Measurements from ENCODE around the gene MACROH2A2.
"Not testable (repeated sequence)": the region's sequence is repeated elsewhere in the genome, so short reads cannot be mapped to it uniquely, and the experiment has no call there.

Gene MACROH2A2

GRCh38 chr10:70068925-70069324, 16.3 kb downstream of the MACROH2A2 start:
- no peak for DNase-seq

DNA sequence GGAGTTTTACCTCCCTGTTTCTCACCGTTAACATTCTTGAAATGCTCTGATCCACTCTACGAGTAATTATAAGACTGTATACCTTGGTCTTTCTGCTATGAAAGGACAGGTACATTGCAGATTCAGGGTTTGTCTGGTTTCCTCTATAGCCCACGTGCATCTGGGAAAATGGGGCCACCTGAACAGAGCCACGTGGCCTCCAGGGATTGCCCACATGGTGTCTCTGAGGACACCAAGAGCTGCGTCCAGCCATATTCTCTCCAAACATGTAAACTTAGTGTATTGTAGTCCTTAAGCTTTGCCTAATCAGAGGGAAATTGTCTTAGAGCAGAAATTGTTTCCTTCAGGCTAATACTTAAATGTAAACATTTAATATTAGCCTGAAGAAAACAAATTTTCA, 16.7 kb downstream of the MACROH2A2 start:
- DNase-seq = no peak

DNA sequence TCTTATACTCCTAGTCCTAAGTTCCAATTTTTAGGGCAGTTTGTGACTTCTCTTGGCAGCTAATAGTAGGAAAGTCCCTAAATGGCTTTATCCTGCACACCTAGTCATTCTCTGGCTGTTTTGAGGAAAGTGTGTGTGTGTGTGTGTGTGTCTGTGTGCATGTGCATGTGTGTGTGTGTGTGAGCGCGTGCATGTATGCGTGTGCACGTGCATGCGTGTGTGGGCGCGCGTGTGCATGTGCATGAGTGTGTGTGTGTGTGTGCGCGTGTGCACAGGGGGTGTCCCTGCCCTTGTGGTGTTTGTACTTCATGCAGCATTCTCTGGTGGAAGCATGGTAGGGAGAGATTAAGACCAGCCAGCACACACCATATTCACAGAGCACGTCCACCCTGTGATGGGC, 18.2 kb downstream of the MACROH2A2 start:
- DNase-seq = no peak

GRCh38 chr10:70074165-70074564, 21.5 kb downstream of the MACROH2A2 start:
- no peak for DNase-seq

DNA sequence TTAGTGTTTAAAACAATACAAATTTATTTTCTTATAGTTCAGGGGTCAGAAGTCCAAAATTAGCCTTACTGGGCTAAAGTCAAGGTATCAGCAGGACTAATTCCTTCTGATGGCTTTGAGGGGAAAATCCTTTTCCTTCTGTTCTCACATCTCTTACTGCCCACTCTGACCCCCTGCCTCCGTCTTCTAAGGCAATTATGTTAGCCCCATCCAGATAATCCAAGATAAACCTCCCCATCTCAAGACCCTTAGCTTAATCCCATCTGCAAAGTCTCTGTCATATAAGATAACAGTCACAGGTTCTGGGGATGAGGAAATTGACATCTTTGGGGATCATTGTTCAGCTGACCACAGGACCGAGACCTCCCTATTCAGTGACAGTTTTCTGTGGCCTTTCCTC, 22.3 kb downstream of the MACROH2A2 start:
- no peak for DNase-seq

DNA sequence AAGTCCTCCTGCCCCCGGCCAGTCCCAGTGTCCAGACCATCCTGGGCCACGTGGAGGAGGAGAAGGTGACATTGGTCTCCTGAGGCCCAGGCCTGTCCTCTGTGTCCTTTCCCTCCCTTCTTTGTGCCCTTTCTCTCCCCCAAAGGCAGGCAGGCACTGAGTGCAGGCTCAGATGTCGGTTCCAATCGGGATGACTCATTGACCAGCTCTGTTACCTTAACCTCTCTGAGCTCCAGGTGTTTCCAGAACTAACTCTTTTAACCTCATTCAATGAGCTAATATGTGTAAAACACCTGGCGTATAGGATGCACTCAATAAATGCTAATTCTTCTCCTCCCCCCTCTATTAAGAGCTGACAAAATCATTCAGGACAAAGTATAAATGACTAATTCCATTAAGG, 25.7 kb downstream of the MACROH2A2 start:
- no peak for DNase-seq

DNA sequence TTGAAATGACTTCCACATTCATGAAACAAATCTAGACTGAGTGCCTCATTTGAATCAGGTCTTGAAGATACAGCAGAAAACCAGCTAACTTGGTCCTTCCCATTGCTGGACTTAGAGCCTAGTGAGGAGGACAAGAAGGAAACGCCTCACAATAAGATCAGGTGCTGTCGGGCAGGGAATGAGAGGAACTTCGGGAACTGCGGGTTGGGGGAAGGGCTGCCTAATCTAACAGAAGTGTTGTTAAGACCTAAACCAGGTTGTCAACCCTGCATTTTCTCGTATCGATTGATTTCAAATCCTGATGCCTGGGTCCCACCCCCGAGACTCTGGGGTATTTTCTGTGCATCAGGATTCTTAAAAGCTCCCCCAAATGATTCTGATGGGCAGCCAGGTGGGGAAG, 26.3 kb downstream of the MACROH2A2 start:
- DNase-seq = no peak

GRCh38 chr10:70080789-70081188, 28.1 kb downstream of the MACROH2A2 start:
- not testable (repeated sequence) for DNase-seq

DNA sequence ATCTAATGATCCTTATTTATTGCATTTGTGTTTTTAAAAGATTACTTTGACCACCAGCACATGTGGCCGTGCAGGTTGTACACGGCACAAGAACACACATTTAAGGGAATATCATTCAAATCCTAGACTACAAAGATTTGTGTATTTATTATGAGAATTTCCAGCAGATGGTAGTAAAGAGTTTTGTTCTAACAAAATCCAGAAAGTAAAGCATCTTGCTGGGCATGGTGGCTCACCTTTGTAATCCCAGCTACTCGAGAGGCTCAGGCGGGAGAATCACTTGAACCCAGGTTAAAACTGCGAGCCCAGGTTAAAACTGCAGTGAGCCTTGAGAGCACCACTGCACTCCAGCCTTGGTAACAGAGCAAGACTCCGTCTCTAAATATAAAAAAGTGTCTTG, 31.5 kb downstream of the MACROH2A2 start:
- peak; percentile 8 for DNase-seq

- DNase-seq = peak; percentile 18
Measured at GRCh38 chr10:70085975-70086613, 33.4 kb downstream of the MACROH2A2 start.

- no peak for DNase-seq
Measured at GRCh38 chr10:70087616-70088307, 35.1 kb downstream of the MACROH2A2 start.

GRCh38 chr10:70088308-70088698, 35.7 kb downstream of the MACROH2A2 start:
- DNase-seq = no peak

- DNase-seq = no peak
Measured at GRCh38 chr10:70090013-70090412, 37.4 kb downstream of the MACROH2A2 start.

- DNase-seq = no peak
Measured at GRCh38 chr10:70090951-70091350, 38.3 kb downstream of the MACROH2A2 start.

GRCh38 chr10:70092389-70092718, 39.7 kb downstream of the MACROH2A2 start:
- DNase-seq = no peak

- peak; percentile 65 for DNase-seq
Measured at GRCh38 chr10:70093335-70093944, 40.8 kb downstream of the MACROH2A2 start.

DNA sequence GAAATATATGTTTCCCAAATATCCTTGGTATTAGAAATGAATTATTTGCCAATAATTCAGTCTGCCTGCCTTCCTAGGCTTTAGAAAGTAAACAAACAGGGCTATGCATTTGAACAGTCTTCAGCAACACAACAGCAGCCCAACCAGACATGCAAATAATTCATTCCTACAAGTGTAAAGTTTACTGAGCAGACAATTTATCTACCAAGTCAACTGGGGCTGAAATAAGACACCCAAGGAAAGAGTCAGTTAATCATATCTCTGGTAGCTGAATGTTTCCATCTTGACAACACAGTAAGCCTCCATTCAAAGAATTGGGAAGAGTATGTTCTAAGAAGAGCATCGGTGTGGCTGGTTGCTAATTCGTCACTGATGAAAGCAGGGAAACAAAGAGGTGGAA, 41.6 kb downstream of the MACROH2A2 start:
- DNase-seq = no peak

DNA sequence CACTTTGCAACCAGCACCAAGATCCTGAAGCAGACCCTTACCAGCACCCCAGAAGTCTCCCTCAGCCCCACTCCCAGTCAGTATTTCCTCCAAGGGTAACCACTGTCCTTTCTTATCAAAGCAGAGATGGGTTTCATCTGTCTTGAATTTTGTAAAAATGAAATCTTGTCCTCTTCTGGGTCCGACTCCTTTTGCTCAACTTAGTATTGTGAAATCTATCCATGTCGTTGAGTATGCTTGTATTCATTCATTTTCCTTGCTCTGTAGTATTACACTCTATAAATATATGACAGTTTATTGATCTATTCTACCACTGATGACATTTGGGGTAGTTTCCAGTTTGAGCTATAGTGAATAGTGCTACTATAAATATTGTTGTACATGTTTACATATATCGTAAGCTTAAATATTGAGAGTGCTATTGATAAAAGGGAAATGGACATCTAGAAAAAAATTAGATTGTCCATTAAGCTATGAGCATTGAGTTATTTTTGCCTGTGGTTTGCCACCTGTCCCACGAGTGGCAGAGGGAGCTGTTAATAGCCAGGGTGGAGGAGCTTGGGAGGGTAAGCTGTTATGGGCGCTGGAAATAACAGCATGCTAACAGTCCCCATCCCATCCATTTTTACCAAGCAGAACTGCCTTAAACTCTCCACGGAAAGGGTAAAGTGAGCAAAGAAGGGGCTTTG, 43.5 kb downstream of the MACROH2A2 start:
- DNase-seq = no peak

DNA sequence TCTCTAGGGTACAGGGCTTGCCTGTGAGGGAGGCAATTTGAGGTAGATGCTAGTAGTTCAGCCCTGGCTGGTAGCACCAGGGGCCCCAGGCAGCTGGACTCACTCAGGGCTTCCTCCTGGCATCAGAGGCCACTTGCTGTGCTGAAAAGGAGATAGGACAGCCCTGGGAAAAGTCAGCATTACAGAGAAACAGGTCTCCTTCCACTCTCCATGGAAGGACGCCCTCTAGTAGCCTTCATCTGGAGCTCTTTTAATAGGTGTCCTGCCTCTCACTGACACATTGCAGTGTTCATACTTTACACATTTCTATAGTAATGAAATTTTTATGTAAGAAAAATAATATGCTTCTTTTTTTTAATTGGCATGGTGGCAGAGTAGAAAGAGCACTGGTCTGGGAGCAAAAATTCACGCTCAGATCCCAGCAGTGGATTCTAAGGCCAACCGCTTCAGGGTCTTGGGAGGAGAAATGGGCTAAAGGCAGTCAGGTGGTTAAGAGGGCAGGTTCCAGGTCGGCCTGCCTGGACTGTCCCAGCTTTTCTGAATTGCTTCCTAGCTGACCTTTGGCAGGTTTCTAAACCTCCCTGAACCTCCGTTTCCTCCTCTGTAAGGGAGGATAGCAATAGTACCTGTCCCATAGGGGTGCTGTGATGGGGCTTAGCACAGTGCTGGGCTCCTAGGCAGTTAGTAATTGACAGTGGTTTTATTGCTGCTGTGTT, 44.2 kb downstream of the MACROH2A2 start:
- DNase-seq = no peak

- no peak for DNase-seq
Measured at GRCh38 chr10:70097459-70097858, 44.8 kb downstream of the MACROH2A2 start.

DNA sequence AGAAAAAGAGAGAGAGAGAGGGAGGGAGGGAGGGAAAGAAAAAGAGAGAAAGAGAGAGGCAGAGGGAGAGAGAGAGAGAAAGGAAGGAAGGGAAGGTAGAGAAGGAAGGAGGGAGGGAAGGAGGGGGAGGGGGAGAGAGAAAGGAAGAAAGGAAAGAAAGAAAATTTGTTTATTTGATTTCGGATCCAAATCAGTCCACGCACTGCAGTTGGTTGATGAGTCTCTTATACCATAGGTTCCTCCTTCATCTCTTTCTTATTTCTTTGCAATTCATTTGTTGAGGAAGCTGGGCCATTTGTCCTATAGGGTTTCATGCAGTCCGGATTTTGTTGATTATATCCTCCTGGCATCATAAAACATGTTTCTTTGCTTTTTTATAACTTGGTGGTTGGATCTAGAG, 45.6 kb downstream of the MACROH2A2 start:
- DNase-seq = no peak

GRCh38 chr10:70101068-70101562, 48.5 kb downstream of the MACROH2A2 start:
- DNase-seq = not testable (repeated sequence)

DNA sequence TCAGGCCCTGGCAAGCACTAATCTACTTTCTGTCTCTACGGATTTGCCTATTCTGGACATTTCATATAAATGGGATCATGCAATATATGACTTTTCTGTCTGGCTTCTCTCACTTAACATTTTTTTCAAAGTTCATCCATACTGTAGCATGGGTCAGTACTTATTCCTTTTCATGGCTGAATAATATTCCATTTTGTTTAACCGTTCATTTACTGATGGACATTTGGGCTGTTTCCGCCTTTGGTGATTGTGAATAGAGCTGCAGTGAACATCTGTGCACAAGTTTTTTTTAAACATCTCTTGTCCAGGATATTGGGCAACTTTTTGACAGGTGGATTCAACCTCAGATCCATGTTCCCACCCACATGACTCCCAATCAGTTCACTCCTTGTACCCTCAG, 49.0 kb downstream of the MACROH2A2 start:
- DNase-seq = no peak
